OCI-LY7 (cell line): ENCODE data around the gene SNRPF. TPM values are rescaled to one million over a fixed set of nuclear protein-coding genes. Genes with fewer than 3 reads are reported as not detected.

Experiments used
- BruUV-seq: library from RNA; stranded (reverse); fragments of 400-500 nt; replicated peaks from 2 replicates; lab custom pipeline; 2021; lab: Mats Ljungman, UMichigan
- CTCF ChIA-PET: fragments of 300-600 bp; sonication (Branson Sonifier 250); formaldehyde crosslinking; loops from one replicate; lab custom pipeline; 2022; ENCODE audit warnings: antibody characterized with exemption; ENCODE audit not compliant: unreplicated experiment; lab: Charles Lee
- POLR2A ChIA-PET: fragments of 300-600 bp; sonication (Branson Sonifier 250); formaldehyde crosslinking; loops from one replicate; lab custom pipeline; 2022; ENCODE audit warnings: antibody characterized with exemption; lab: Charles Lee
- DNase-seq: peaks from one replicate; pipeline ENCODE4 v3.0.0-alpha.2; 2015; ENCODE audit warnings: low spot score
- H2AFZ ChIP-seq: fragments of 200-600 bp; sonication (generic), shearing (Covaris generic); 2 replicates; pipeline ENCODE4 v1.6.1; 2014; ENCODE audit warnings: mild to moderate bottlenecking, antibody characterized with exemption, low read length, moderate library complexity
- H3K27ac ChIP-seq: fragments of 200-600 bp; sonication (generic); 2 replicates; pipeline ENCODE4 v1.5.1; 2014; ENCODE audit warnings: mixed run types, low read depth, mild to moderate bottlenecking, moderate library complexity, low read length, inconsistent platforms; ENCODE audit not compliant: poor library complexity, severe bottlenecking
- H3K36me3 ChIP-seq: fragments of 200-600 bp; sonication (generic); 2 replicates; pipeline ENCODE4 v1.6.1; 2014; ENCODE audit warnings: mild to moderate bottlenecking, antibody characterized with exemption, low read length, moderate library complexity, mixed read lengths; ENCODE audit not compliant: insufficient read depth
- H3K4me1 ChIP-seq: fragments of 200-600 bp; sonication (generic); 2 replicates; pipeline ENCODE4 v1.5.1; 2014; ENCODE audit warnings: mild to moderate bottlenecking, low read length; ENCODE audit not compliant: insufficient read depth, poor library complexity, severe bottlenecking
- H3K4me2 ChIP-seq: fragments of 200-600 bp; sonication (generic); 2 replicates; pipeline ENCODE4 v1.6.1; 2014; ENCODE audit warnings: mild to moderate bottlenecking, low read length
- H3K4me3 ChIP-seq: fragments of 200-600 bp; sonication (generic); 2 replicates; pipeline ENCODE4 v1.5.1; 2014; ENCODE audit warnings: mild to moderate bottlenecking, low read depth, low read length; ENCODE audit not compliant: poor library complexity, severe bottlenecking
- H3K79me2 ChIP-seq: fragments of 200-600 bp; sonication (generic); 2 replicates; pipeline ENCODE4 v1.6.1; 2016; ENCODE audit warnings: low read depth, mild to moderate bottlenecking, low read length, moderate library complexity, mixed read lengths; ENCODE audit not compliant: insufficient read depth
- H3K9me2 ChIP-seq: fragments of 200-600 bp; sonication (generic); 2 replicates; pipeline ENCODE4 v1.6.1; 2016; ENCODE audit warnings: mild to moderate bottlenecking, low read length, mixed read lengths; ENCODE audit not compliant: insufficient read depth
- H3K9me3 ChIP-seq: fragments of 200-600 bp; sonication (generic); 2 replicates; pipeline ENCODE4 v1.6.1; 2014; ENCODE audit warnings: mild to moderate bottlenecking, mixed run types, low read length, mixed read lengths
- H4K20me1 ChIP-seq: fragments of 200-600 bp; sonication (generic); 2 replicates; pipeline ENCODE4 v1.6.1; 2014; ENCODE audit warnings: mild to moderate bottlenecking, antibody characterized with exemption, low read length, moderate library complexity, mixed read lengths; ENCODE audit not compliant: insufficient read depth
- EZH2phosphoT487 ChIP-seq: fragments of 200-600 bp; sonication (generic); IDR thresholded peaks from 2 replicates; pipeline ENCODE4 v1.6.1; 2018; ENCODE audit warnings: low read depth, borderline replicate concordance, mild to moderate bottlenecking, mixed run types, antibody characterized with exemption, low read length, moderate library complexity, mixed read lengths
- intact Hi-C: fragments of 100-400 bp; cut with micrococcal nuclease; formaldehyde crosslinking; loops from one replicate; pipeline ENCODE4 v1.10.0; 2022; ENCODE audit not compliant: unreplicated experiment
- total RNA-seq, 2 experiments: library from RNA; depleted of rRNA in 1 of 2; stranded (reverse); fragments of >200 nt in 1 of 2; shearing (Covaris generic) in 1 of 2; gene quantifications; 2 replicates each; pipeline ENCODE4 v1.2.3, GENCODE V29; 2014 to 2022
- TF ChIP-seq, protein P1 (sequence below): fragments of 200-600 bp; sonication (generic); conservative IDR thresholded peaks from 2 replicates; pipeline ENCODE4 v1.5.1; 2014; ENCODE audit warnings: mild to moderate bottlenecking, antibody characterized with exemption, low read length, moderate library complexity, mixed read lengths

SNRPF gene
- total RNA-seq, 2 experiments from 2014 or later = 34.9 to 53.2 TPM

- intact Hi-C loops = no loop called here
These were observed 4.6 kb downstream of the SNRPF start for GRCh38 chr12:95863337-95863736.

DNA sequence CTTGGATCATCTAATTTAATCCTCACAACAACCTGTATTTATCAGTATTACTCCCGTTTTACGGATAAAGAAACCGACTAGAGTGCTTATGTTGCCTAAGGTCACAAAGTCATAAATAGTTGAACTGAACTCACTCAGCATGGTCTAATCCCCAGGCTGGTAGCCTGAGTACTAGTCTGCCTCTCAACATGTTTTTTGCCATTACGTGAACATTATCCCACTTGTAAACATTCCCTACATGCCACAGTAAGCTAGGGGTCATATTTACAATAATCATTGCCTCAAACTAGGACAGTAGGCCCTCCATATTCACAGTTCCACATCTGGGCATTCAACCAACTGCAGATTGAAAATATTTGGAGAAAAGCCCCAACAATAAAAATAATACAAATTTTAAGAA is 12.1 kb downstream of the SNRPF start:
- intact Hi-C loops = no loop called here
- Histone ChIP-seq H3K36me3 (peaks cover 59% of the 10 kb centered on the region), H3K9me3 (no peaks in the 10 kb centered on the region), H3K4me1 (peaks cover 4% of the 10 kb centered on the region), H3K4me2 (no peak overlapping the region), H2AFZ (no peak overlapping the region), H3K27ac (no peak overlapping the region), H3K9me2 (no peaks in the 10 kb centered on the region), H3K79me2 (peaks cover under 1% of the 10 kb centered on the region; the same call in 1 of the 2 replicates), H3K4me3 (no peak overlapping the region), H4K20me1 (no peaks in the 10 kb centered on the region)
- CTCF ChIA-PET = no interaction called here
- no TSS peak for BruUV-seq
- TF ChIP-seq, protein P1, sequence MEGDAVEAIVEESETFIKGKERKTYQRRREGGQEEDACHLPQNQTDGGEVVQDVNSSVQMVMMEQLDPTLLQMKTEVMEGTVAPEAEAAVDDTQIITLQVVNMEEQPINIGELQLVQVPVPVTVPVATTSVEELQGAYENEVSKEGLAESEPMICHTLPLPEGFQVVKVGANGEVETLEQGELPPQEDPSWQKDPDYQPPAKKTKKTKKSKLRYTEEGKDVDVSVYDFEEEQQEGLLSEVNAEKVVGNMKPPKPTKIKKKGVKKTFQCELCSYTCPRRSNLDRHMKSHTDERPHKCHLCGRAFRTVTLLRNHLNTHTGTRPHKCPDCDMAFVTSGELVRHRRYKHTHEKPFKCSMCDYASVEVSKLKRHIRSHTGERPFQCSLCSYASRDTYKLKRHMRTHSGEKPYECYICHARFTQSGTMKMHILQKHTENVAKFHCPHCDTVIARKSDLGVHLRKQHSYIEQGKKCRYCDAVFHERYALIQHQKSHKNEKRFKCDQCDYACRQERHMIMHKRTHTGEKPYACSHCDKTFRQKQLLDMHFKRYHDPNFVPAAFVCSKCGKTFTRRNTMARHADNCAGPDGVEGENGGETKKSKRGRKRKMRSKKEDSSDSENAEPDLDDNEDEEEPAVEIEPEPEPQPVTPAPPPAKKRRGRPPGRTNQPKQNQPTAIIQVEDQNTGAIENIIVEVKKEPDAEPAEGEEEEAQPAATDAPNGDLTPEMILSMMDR = no peak
- TF ChIP-seq EZH2phosphoT487 = no peak
- no peak for DNase-seq
- POLR2A ChIA-PET = interaction anchor here (1.8 kb wide), 1 partner anchor 10 kb away, joined by 5 read pairs; no protein-coding TSS in a partner anchor

More at GRCh38 chr12:95863337-95863736, 4.6 kb downstream of the SNRPF start:
- H3K4me3 ChIP-seq = no peak overlapping the region
- BruUV-seq = no TSS peak
- no peak overlapping the region for H3K4me2 ChIP-seq
- TF ChIP-seq EZH2phosphoT487 = no peak
- TF ChIP-seq, protein P1 = no peak
- peaks cover 72% of the 10 kb centered on the region for H3K79me2 ChIP-seq
- H3K9me2 ChIP-seq = no peaks in the 10 kb centered on the region
- ChIA-PET POLR2A (interaction anchor here (1.8 to 3.1 kb wide), 2 partner anchors 10 to 14 kb away, joined by 5 to 12 read pairs; no protein-coding TSS in a partner anchor), CTCF (no interaction called here)
- no peak for DNase-seq
- H4K20me1 ChIP-seq = 0 out of 2 replicates have a peak, but pooled peaks cover 6% of the 10 kb centered on the region
- peaks cover 14% of the 10 kb centered on the region for H3K4me1 ChIP-seq
- peaks cover 82% of the 10 kb centered on the region for H3K36me3 ChIP-seq
- no peak overlapping the region for H2AFZ ChIP-seq
- no peak overlapping the region for H3K27ac ChIP-seq
- peaks cover 25% of the 10 kb centered on the region for H3K9me3 ChIP-seq

DNA sequence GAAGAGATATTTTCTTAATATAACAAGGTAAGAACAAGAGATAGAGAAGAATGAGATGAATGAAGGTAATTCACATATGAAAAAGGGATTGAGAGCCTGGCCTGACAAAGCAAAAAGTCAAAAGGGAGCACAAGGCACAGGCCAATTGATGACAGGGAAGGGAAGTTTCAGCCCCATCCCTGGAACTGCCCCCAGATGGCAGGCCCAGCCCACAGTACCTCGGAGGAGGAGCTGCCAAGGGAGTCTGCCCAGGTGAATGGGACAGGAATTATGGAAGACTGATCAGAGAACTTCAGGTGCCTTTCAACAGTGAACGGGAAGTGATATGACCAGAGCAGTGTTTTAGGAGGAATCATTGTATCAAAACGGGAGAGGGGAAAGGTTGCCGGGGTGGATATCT is 15.7 kb downstream of the SNRPF start:
- ChIA-PET POLR2A (interaction anchor here (0.6 kb wide), 1 partner anchor 223 kb away, joined by 5 read pairs; no protein-coding TSS in a partner anchor), CTCF (no interaction called here)
- no peaks in the 10 kb centered on the region for H3K79me2 ChIP-seq
- BruUV-seq = no TSS peak
- no peaks in the 10 kb centered on the region for H3K4me1 ChIP-seq
- no peaks in the 10 kb centered on the region for H4K20me1 ChIP-seq
- H3K4me2 ChIP-seq = no peak overlapping the region
- intact Hi-C loops = no loop called here
- peaks cover 23% of the 10 kb centered on the region for H3K36me3 ChIP-seq
- H3K9me3 ChIP-seq = no peaks in the 10 kb centered on the region
- no peak overlapping the region for H3K27ac ChIP-seq
- no peak overlapping the region for H2AFZ ChIP-seq
- no peak for TF ChIP-seq EZH2phosphoT487
- TF ChIP-seq, protein P1 = no peak
- DNase-seq = no peak
- H3K4me3 ChIP-seq = no peak overlapping the region
- H3K9me2 ChIP-seq = no peaks in the 10 kb centered on the region
